HepG2 (cell line): ENCODE results near the gene PGPEP1. TPM values are rescaled to one million over a fixed set of nuclear protein-coding genes. Genes with fewer than 3 reads are reported as not detected.

Experiments
- ADNP ChIP-seq: sonication (generic); formaldehyde crosslinking; IDR thresholded peaks from 2 replicates; pipeline ENCODE4 v1.4.0; 2020; ENCODE audit warnings: missing genetic modification reagents
- ATF7-NPFF ChIP-seq: sonication (generic); formaldehyde crosslinking; IDR thresholded peaks from 2 replicates; pipeline ENCODE4 v1.8.1; 2023; ENCODE audit warnings: mild to moderate bottlenecking, low read depth, missing genetic modification reagents, moderate library complexity
- GABPB1 ChIP-seq: IDR thresholded peaks from 2 replicates; pipeline ENCODE4 v1.6.1; 2016; ENCODE audit warnings: mild to moderate bottlenecking, missing genetic modification reagents, moderate library complexity, missing compliant biosample characterization
- NKX3-1 ChIP-seq: sonication (generic); formaldehyde crosslinking; IDR thresholded peaks from 2 replicates; pipeline ENCODE4 v1.5.0; 2020; ENCODE audit warnings: missing genetic modification reagents
- SIN3A ChIP-seq: IDR thresholded peaks from 2 replicates; pipeline ENCODE4 v1.6.1; 2011; ENCODE audit warnings: low read depth, mild to moderate bottlenecking, control low read depth, low read length, borderline replicate concordance
- THAP11 ChIP-seq: IDR thresholded peaks from 2 replicates; pipeline ENCODE4 v1.6.1; 2016; ENCODE audit warnings: missing biosample characterization, missing genetic modification reagents
- ZFP1 ChIP-seq: IDR thresholded peaks from 2 replicates; pipeline ENCODE4 v1.6.1; 2016
- ZNF136 ChIP-seq: sonication (generic); formaldehyde crosslinking; IDR thresholded peaks from 2 replicates; pipeline ENCODE4 v1.8.1; 2022; ENCODE audit warnings: low read depth, mild to moderate bottlenecking, moderate library complexity, missing genetic modification reagents
- ZNF550 ChIP-seq: sonication (generic); formaldehyde crosslinking; IDR thresholded peaks from 2 replicates; pipeline ENCODE4 v1.4.0; 2020; ENCODE audit warnings: mild to moderate bottlenecking, missing genetic modification reagents, borderline replicate concordance
- ZNF724P ChIP-seq: sonication (generic); formaldehyde crosslinking; IDR thresholded peaks from 2 replicates; pipeline ENCODE4 v1.8.0; 2022; ENCODE audit warnings: missing genetic modification reagents, borderline replicate concordance
- ZNF839 ChIP-seq: sonication (generic); formaldehyde crosslinking; IDR thresholded peaks from 2 replicates; pipeline ENCODE4 v1.4.0; 2020; ENCODE audit warnings: missing genetic modification reagents, mild to moderate bottlenecking, borderline replicate concordance
- ZNF879 ChIP-seq: sonication (generic); formaldehyde crosslinking; IDR thresholded peaks from 2 replicates; pipeline ENCODE4 v1.8.1; 2023; ENCODE audit warnings: missing genetic modification reagents
- polyA plus RNA-seq, 8 experiments: library from polyadenylated mRNA; depleted of rRNA in 3 of 8; stranded (reverse) in 7 of 8; unstranded in 1 of 8; fragments of >200 nt; fragmentation: Illumina TruSeq in 4 of 8; extraction: Trizol in 4 of 8; gene quantifications; 2 replicates each; pipeline versions ENCODE4 v1.2.1 to v1.2.3, GENCODE V29; 2011 to 2016; ENCODE audit warnings: low read depth in 4 of 8, missing spikeins in 1 of 8, mixed read lengths in 1 of 8; ENCODE audit not compliant: insufficient read depth in 1 of 8
- total RNA-seq, 5 experiments: library from RNA; depleted of rRNA; stranded (reverse); fragments of >200 nt; fragmentation: Illumina TruSeq; extraction: Trizol; gene quantifications; 2 replicates each; pipeline ENCODE4 v1.2.3, GENCODE V29; 2016; ENCODE audit warnings: low read depth in 1 of 5
- TF ChIP-seq, protein P1 (sequence below): sonication (generic); formaldehyde crosslinking; IDR thresholded peaks from 2 replicates; pipeline ENCODE4 v1.5.0; 2020; ENCODE audit warnings: mild to moderate bottlenecking, missing genetic modification reagents
- TF ChIP-seq, protein P2 (sequence below): sonication (generic); formaldehyde crosslinking; IDR thresholded peaks from 2 replicates; pipeline ENCODE4 v1.8.1; 2023; ENCODE audit warnings: mild to moderate bottlenecking, moderate library complexity, missing genetic modification reagents
- TF ChIP-seq, protein P3 (sequence below): sonication (generic); formaldehyde crosslinking; IDR thresholded peaks from 2 replicates; pipeline ENCODE4 v1.9.0; 2021; ENCODE audit warnings: mild to moderate bottlenecking, missing genetic modification reagents

PGPEP1 gene
- total and polyA plus RNA-seq, 2 of the 13 experiments (the other 11 are each of a cell fraction or from before 2014, with no cell fraction given) = 53.1 to 56.6 TPM

DNA sequence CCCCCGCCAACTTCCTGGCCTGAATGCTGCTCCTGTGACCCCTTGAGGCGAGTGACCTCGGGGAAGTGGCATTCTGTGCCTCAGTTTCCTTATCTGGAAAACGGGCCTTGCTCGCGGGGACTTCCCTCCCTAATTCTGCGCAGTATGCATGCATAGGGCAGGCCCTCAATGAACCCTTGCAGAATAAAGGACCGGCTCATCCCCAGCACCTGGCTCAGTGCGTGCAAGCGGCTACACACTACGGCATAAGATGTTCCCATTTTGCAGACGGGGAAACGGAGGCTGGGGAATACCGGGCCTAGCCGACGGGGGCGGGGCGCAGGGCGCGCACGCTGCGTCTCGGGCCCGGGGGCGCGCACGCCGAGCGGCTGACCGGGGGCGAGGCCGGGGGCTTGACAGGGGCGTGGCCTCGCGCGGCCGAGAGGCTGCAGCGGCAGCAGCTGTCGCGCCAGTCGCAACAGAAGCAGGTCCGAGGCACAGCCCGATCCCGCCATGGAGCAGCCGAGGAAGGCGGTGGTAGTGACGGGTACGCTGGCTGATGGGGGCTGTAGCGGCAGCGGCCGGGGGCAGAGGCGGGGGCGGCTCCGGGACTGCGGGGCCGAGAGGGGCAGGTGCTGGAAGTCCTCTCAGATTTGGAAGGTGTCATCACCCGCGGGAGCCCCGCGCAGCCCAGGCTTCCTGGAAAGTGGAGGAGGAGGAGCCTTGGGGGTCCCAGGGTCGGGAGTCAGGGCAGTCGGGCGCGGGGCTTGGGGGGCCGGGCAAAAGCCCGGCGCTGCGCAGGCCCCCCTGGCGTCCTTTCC lies at the start of gene PGPEP1 (continued):
- TF ChIP-seq, protein P1, sequence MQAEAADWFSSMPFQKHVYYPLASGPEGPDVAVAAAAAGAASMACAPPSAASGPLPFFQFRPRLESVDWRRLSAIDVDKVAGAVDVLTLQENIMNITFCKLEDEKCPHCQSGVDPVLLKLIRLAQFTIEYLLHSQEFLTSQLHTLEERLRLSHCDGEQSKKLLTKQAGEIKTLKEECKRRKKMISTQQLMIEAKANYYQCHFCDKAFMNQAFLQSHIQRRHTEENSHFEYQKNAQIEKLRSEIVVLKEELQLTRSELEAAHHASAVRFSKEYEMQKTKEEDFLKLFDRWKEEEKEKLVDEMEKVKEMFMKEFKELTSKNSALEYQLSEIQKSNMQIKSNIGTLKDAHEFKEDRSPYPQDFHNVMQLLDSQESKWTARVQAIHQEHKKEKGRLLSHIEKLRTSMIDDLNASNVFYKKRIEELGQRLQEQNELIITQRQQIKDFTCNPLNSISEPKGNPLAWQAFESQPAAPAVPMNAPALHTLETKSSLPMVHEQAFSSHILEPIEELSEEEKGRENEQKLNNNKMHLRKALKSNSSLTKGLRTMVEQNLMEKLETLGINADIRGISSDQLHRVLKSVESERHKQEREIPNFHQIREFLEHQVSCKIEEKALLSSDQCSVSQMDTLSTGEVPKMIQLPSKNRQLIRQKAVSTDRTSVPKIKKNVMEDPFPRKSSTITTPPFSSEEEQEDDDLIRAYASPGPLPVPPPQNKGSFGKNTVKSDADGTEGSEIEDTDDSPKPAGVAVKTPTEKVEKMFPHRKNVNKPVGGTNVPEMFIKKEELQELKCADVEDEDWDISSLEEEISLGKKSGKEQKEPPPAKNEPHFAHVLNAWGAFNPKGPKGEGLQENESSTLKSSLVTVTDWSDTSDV = 0 out of 2 replicates have a peak, but pooled peaks have one; percentile 49
- TF ChIP-seq ATF7-NPFF (CRISPR knock-in tag) (peak; percentile 77; the same call in 1 of the 2 replicates), THAP11 (CRISPR knock-in tag) (0 out of 2 replicates have a peak, but pooled peaks have one; percentile 12), ZNF839 (no peak), GABPB1 (CRISPR knock-in tag) (no peak), ZFP1 (CRISPR knock-in tag) (no peak), ZNF550 (CRISPR knock-in tag) (no peak), NKX3-1 (CRISPR knock-in tag) (peak; percentile 41; the same call in 1 of the 2 replicates), ZNF136 (CRISPR knock-in tag) (no peak), SIN3A (peak; percentile 69; the same call in 1 of the 2 replicates), ZNF879 (CRISPR knock-in tag) (0 out of 2 replicates have a peak, but pooled peaks have one; percentile 56), ZNF724P (no peak), ADNP (CRISPR knock-in tag) (peak; percentile 97)
- TF ChIP-seq, protein P2, sequence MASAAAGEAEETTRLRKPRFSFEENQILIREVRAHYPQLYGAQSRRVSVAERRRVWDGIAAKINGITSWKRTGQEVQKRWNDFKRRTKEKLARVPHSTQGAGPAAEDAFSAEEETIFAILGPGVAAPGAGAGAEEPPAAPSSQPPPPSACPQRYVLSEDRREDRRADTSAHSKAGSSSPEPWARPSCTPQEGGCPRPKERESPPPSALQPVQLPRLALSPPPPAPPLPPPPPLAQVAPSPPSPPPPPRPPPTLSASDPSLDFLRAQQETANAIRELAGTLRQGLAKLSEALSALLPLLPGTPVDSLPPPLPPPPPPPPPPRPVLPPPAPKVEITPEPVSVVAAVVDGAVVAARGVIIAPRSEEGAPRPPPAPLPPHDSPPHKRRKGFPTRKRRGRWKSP (CRISPR knock-in tag) = no peak
- TF ChIP-seq, protein P3, sequence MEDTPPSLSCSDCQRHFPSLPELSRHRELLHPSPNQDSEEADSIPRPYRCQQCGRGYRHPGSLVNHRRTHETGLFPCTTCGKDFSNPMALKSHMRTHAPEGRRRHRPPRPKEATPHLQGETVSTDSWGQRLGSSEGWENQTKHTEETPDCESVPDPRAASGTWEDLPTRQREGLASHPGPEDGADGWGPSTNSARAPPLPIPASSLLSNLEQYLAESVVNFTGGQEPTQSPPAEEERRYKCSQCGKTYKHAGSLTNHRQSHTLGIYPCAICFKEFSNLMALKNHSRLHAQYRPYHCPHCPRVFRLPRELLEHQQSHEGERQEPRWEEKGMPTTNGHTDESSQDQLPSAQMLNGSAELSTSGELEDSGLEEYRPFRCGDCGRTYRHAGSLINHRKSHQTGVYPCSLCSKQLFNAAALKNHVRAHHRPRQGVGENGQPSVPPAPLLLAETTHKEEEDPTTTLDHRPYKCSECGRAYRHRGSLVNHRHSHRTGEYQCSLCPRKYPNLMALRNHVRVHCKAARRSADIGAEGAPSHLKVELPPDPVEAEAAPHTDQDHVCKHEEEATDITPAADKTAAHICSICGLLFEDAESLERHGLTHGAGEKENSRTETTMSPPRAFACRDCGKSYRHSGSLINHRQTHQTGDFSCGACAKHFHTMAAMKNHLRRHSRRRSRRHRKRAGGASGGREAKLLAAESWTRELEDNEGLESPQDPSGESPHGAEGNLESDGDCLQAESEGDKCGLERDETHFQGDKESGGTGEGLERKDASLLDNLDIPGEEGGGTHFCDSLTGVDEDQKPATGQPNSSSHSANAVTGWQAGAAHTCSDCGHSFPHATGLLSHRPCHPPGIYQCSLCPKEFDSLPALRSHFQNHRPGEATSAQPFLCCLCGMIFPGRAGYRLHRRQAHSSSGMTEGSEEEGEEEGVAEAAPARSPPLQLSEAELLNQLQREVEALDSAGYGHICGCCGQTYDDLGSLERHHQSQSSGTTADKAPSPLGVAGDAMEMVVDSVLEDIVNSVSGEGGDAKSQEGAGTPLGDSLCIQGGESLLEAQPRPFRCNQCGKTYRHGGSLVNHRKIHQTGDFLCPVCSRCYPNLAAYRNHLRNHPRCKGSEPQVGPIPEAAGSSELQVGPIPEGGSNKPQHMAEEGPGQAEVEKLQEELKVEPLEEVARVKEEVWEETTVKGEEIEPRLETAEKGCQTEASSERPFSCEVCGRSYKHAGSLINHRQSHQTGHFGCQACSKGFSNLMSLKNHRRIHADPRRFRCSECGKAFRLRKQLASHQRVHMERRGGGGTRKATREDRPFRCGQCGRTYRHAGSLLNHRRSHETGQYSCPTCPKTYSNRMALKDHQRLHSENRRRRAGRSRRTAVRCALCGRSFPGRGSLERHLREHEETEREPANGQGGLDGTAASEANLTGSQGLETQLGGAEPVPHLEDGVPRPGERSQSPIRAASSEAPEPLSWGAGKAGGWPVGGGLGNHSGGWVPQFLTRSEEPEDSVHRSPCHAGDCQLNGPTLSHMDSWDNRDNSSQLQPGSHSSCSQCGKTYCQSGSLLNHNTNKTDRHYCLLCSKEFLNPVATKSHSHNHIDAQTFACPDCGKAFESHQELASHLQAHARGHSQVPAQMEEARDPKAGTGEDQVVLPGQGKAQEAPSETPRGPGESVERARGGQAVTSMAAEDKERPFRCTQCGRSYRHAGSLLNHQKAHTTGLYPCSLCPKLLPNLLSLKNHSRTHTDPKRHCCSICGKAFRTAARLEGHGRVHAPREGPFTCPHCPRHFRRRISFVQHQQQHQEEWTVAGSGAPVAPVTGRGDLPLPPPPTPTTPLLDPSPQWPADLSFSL (CRISPR knock-in tag) = no peak
